BE2C (cell line): ENCODE measurements around the gene TMEM236.

Experiments
- DNase-seq: peaks from one replicate; pipeline ENCODE4 v3.0.0-alpha.2; 2020
- H3K27me3 ChIP-seq: fragments of 250-450 bp; sonication (Bioruptor Pico); 2 replicates; pipeline ENCODE4 v1.5.1; 2020; ENCODE audit warnings: mild to moderate bottlenecking
- H3K36me3 ChIP-seq: fragments of 250-450 bp; sonication (Bioruptor Pico); 2 replicates; pipeline ENCODE4 v1.5.1; 2020; ENCODE audit warnings: mild to moderate bottlenecking
- H3K4me1 ChIP-seq: fragments of 250-450 bp; sonication (Bioruptor Pico); 2 replicates; pipeline ENCODE4 v1.5.1; 2020
- H3K4me3 ChIP-seq: 2 replicates; pipeline ENCODE4 v1.5.1; 2011; ENCODE audit warnings: low read depth, low read length
- H3K9me3 ChIP-seq: fragments of 250-450 bp; sonication (Bioruptor Pico); 2 replicates; pipeline ENCODE4 v1.5.1; 2020
- TF ChIP-seq, protein P1 (sequence below): IDR thresholded peaks from 2 replicates; pipeline ENCODE4 v1.5.1; 2012; ENCODE audit warnings: mild to moderate bottlenecking, low read depth, low read length

Gene TMEM236

DNA sequence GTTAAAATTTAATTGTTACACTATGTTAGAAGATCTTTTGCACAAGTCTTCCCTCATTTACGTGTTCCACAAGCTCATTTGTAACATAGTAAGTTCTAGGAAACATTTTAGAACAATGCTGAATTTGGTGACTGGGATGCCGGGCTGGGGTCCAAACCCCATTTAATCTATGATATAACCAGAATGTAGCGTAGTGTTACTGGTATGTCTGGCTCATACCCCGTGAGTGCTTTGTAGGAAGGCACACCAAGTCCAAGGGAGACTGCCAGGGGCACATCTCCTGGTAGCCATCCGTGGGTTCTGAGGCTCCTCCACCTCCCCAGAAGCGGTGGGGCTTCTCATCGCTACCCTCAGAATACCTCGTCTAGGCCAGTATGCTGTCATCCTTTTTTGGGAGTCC lies 21.3 kb upstream of the TMEM236 start:
- Histone ChIP-seq H3K36me3 (no peaks in the 10 kb centered on the region), H3K9me3 (no peaks in the 10 kb centered on the region), H3K4me3 (no peak overlapping the region), H3K4me1 (no peaks in the 10 kb centered on the region; the same call in none of the 2 replicates), H3K27me3 (no peaks in the 10 kb centered on the region)
- no peak for DNase-seq
- TF ChIP-seq, protein P1, sequence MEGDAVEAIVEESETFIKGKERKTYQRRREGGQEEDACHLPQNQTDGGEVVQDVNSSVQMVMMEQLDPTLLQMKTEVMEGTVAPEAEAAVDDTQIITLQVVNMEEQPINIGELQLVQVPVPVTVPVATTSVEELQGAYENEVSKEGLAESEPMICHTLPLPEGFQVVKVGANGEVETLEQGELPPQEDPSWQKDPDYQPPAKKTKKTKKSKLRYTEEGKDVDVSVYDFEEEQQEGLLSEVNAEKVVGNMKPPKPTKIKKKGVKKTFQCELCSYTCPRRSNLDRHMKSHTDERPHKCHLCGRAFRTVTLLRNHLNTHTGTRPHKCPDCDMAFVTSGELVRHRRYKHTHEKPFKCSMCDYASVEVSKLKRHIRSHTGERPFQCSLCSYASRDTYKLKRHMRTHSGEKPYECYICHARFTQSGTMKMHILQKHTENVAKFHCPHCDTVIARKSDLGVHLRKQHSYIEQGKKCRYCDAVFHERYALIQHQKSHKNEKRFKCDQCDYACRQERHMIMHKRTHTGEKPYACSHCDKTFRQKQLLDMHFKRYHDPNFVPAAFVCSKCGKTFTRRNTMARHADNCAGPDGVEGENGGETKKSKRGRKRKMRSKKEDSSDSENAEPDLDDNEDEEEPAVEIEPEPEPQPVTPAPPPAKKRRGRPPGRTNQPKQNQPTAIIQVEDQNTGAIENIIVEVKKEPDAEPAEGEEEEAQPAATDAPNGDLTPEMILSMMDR: no peak

- DNase-seq: no peak
- TF ChIP-seq, protein P1: no peak
- no peaks in the 10 kb centered on the region for H3K27me3 ChIP-seq
- H3K4me1 ChIP-seq: no peaks in the 10 kb centered on the region; the same call in 1 of the 2 replicates
- no peak overlapping the region for H3K4me3 ChIP-seq
- no peaks in the 10 kb centered on the region for H3K36me3 ChIP-seq
- no peaks in the 10 kb centered on the region for H3K9me3 ChIP-seq
Measured at GRCh38 chr10:17731331-17732020, 20.5 kb upstream of the TMEM236 start.

- TF ChIP-seq, protein P1: no peak
Measured at GRCh38 chr10:17733620-17734019, 18.4 kb upstream of the TMEM236 start.

GRCh38 chr10:17734432-17735080 lies 17.4 kb upstream of the TMEM236 start:
- DNase-seq: no peak
- Histone ChIP-seq H3K9me3 (no peaks in the 10 kb centered on the region), H3K36me3 (no peaks in the 10 kb centered on the region), H3K4me3 (no peak overlapping the region), H3K4me1 (no peaks in the 10 kb centered on the region; the same call in 1 of the 2 replicates), H3K27me3 (no peaks in the 10 kb centered on the region)
- TF ChIP-seq, protein P1: no peak

More at GRCh38 chr10:17733620-17734019, 18.4 kb upstream of the TMEM236 start:
- H3K4me1 ChIP-seq: no peaks in the 10 kb centered on the region; the same call in 1 of the 2 replicates
- H3K9me3 ChIP-seq: no peaks in the 10 kb centered on the region
- no peak overlapping the region for H3K4me3 ChIP-seq
- no peak for DNase-seq
- H3K36me3 ChIP-seq: no peaks in the 10 kb centered on the region
- no peaks in the 10 kb centered on the region for H3K27me3 ChIP-seq

DNA sequence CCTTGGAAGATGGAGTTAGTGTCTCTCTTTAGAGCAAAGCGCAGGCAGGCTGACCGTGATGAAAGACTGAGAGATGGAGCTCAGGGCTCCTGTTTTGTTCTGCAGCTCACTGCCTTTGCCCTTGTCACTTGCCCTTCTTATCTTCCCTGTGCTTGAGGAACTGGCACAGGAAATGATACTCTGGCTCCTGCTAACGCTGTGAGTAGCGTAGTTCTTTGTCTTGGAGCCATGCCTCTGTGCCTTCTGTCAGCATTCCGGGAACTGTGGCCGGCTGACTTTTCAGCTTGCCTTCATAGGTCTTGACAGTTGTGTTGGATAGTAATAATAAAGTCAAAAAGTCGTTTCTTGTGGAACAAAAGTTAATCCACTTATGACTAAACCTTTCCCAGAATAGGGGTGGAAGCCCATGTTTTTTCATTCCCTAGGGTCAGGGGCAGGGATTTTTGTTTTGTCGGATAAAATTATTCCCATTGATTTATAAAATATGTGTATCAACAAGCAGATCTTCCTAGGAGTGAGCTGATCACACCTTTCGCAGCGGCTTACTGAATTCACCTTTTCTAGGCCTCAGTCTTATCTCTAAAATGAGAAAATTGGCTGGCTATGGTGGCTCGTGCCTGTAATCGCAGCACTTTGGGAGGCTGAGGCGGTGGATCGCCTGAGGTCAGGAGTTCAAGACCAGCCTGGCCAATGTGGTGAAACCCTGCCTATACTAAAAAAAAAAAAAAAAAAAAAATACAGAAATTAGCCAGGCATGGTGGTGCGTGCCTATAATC lies 16.6 kb upstream of the TMEM236 start:
- TF ChIP-seq, protein P1: no peak
- no peaks in the 10 kb centered on the region for H3K27me3 ChIP-seq
- no peak overlapping the region for H3K4me3 ChIP-seq
- DNase-seq: no peak
- no peaks in the 10 kb centered on the region for H3K36me3 ChIP-seq
- no peaks in the 10 kb centered on the region; the same call in 1 of the 2 replicates for H3K4me1 ChIP-seq
- no peaks in the 10 kb centered on the region for H3K9me3 ChIP-seq

DNA sequence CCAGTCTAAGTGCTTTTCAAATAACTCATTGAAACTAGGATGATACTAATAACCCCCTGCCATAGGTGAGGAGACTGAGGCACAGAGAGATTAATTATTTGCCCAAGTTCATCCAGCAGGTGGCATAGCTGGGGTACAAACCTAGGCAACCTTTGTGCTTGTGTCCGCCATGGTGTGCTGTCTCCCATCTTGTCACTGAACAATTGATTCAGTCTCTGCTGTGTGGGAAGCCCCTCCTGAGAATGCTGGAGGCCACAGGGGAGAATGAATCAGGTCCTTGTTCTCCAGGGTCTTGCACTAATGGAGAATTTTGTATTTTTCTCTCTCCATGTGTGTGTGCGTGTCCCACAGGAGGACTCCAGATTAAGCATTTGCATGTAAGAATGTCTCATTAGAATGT lies 15.8 kb upstream of the TMEM236 start:
- Histone ChIP-seq H3K9me3 (no peaks in the 10 kb centered on the region), H3K36me3 (no peaks in the 10 kb centered on the region), H3K27me3 (no peaks in the 10 kb centered on the region), H3K4me3 (no peak overlapping the region), H3K4me1 (no peaks in the 10 kb centered on the region; the same call in 1 of the 2 replicates)
- DNase-seq: no peak
- TF ChIP-seq, protein P1: peak; percentile 26
